ENCODE measurements around the gene IGSF22. TPM values are rescaled to one million over a fixed set of nuclear protein-coding genes. Genes with fewer than 3 reads are reported as not detected.

IGSF22 gene
- total and polyA plus RNA-seq, 9 of the 15 experiments (the other 6 are each of a cell fraction or from before 2014, with no cell fraction given) = not detected

- no peak for TF ChIP-seq ZNF592 (IDR thresholded peaks at IDR 0.05)
- no peak for TF ChIP-seq KHSRP (IDR thresholded peaks at IDR 0.05)
- no peak for TF ChIP-seq ZNF589 (CRISPR knock-in tag; IDR thresholded peaks at IDR 0.05; ENCODE audit: low read depth)
- peak; percentile 80 for TF ChIP-seq ZFP36 (IDR thresholded peaks at IDR 0.05; ENCODE audit: low read depth, low read length, partially characterized antibody)
- TF ChIP-seq BCOR (IDR thresholded peaks at IDR 0.05) = peak; percentile 83; the same call in 1 of the 2 replicates
- TF ChIP-seq FOXM1 (IDR thresholded peaks at IDR 0.05; ENCODE audit: low read depth) = no peak
- no peak for TF ChIP-seq FOXM1 (CRISPR knock-in tag; IDR thresholded peaks at IDR 0.05; ENCODE audit: low read depth)
- TF ChIP-seq SMARCA5 (IDR thresholded peaks at IDR 0.05) = peak; percentile 66; the same call in 1 of the 2 replicates
- TF ChIP-seq E2F3 (CRISPR knock-in tag; IDR thresholded peaks at IDR 0.05) = no peak
- no peak for TF ChIP-seq SLC30A9 (CRISPR knock-in tag; IDR thresholded peaks at IDR 0.05)
Measured at GRCh38 chr11:18766015-18766414, 40.0 kb upstream of the IGSF22 start (continued).

All from K562 (cell line).